NCI-H446 treated with DMSO at 0.1 percent for 48 hours (cell line): Measurements from ENCODE around the gene COBL.

Source experiments
- DNase-seq: peaks from one replicate; lab custom pipeline; 2025; lab: John Stamatoyannopoulos, UW

Gene COBL

DNA sequence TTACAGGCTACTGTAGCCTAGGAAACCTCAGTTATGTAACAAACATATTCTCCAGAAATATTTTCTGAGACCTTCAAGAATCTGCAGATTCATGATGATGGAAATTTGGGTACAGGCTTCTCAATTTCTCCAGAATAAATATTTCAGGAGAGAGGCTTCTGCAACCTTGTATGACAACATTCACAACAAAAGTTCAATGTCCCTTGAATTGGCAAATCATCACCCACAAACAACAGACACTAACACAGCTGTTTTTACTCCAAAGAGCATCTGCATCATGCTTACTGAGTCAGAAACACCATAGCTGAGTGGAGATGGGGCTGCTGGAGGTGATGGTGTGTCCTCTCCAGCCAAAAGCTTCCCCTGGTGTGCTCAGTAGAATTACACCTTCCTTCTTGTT, 9.3 kb upstream of the COBL start:
- DNase-seq: no peak

DNA sequence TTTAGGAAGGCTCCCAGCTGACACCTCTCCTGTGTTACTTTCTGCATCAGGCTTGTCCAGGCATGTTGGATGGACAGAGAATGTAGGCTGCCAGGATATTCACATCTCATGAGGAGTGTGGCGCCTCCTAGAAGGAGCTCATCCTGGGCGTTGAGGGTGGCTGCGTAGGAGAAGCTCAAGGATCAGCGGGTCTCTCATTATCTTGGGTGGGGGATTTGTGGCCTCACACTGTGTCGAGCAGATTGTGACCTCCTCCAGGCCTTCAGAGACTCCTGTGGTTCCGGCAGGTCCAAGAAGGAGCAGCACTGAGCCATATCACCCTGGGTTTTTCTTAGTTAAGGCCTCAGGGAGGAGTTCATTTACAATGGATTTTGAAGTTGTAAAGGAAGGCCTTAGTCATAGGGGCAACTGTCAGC, 8.7 kb upstream of the COBL start:
- no peak for DNase-seq

DNA sequence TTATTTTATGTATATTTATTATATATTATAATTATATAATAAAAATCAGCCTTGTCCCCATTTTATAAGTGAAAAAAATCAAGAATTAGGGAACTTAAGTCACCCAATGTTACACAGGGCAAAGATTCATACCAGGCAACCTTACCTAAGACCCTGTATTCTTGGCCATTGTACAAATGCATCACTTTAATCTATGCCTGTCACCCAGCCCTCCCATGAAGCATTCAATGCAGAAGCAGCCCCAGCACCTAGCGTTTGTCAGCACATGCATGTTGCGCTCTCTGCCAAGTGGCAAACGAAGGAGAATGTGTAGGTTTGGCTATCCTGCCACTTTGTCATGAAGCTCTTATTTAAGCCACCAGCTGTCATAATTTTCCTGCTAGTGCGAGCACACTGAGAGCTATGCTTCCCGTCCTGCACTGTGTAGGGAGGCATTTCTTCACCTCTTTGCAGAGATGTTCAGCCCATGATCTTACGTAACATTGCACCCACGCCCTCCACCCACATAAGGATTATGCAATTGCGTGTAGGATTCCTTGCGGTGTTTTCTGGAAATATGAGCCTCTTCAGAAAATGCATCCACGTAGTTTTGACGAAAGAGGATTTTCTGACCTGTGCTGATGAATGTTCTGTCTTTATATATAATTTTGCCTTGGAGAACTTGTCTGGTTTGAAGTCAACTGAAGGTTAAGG, 7.7 kb upstream of the COBL start:
- peak; percentile 28 for DNase-seq

DNA sequence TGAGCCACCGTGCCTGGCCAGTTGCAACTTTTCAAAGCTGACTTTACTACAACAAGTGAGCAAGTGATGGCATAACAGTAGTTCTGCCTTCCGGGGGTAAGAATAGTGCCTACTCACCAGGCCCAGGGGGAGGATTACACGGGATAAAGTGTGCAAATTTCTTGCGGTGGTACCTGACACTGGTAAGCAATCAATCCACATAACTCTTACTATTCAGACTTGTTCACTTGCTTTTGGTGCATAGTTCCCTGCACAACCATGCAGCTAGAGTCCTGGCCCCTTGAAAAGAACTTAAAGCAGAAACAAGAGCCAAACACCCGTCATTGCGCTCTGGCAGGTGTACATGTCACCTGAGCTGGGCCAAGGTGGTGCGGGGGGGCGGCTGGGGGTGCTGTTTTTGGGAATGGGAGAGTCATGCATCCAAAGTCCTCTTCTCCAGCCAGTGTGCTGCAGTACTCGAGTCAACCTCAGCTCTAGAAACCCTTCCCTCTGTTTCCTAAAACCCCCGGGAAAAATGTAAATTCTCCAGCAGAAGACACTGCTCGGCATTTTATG, 5.4 kb upstream of the COBL start:
- no peak for DNase-seq

DNA sequence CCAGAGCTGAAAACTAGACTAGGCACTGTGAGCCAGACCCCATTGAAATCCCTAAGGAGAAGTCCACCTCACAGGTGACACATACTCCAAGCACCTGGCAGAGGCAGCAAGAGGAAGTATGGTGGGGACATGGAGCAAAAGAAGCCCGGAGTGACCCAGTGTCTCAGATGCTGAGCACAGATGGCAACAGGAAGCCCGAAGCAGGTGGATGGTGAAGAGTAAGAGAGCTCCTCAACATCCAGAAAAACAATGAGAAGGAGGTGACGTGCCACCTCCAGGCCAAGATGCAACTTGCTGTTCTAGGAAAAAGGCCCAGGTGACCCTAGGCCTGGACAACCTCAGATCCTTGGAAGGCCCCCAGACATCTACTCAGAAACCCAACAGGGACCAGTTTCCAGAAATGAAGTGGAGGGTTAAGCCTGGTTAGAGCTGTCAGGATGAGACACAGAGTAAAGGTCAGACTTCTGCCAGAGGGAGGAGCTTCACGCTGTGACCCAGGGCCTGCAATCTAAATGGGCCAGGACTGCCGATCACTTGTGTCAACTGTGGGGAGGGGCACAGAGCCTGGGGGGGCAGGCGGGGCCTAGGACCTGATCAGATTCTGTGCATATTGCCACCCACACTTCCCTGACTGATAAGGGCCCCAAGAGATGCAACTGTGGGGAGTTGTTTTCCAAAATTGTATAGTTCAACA, 2.4 kb upstream of the COBL start:
- no peak for DNase-seq

DNA sequence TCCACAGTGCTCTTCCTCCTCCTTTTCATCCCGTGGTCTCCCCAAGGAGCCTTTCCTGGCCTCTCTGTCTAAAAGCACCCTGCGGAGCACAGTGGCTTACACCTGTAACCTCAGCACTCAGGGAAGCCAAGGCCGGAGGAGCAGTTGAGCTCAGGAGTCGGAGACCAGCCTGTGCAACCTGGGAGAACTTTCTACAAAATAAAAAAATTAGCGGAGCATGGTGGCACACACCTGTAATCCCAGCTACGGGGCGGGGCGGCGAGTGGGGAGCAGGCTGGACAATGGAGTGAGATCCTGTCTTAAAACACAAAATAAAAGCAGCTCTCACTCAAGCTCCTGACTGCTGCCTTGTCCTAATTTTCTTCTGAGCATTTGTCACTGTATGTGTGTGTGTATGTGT, 1.4 kb upstream of the COBL start:
- no peak for DNase-seq

DNA sequence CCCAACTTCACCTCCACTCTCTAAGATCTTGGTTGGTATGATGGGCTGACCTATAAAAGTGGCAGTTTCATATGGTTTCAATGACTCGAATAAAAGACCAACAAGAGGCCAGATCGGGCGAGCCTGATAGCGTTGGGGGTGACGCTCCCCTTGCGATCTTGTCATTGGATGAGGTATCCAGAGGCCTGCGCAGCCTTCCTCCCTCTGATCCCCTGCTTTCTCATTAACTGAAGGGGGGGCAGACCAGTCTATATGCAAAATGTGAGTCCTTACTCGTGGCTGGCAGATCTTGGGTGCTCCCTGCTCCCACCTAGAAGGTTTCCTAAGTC, 937 bp upstream of the COBL start:
- no peak for DNase-seq

DNA sequence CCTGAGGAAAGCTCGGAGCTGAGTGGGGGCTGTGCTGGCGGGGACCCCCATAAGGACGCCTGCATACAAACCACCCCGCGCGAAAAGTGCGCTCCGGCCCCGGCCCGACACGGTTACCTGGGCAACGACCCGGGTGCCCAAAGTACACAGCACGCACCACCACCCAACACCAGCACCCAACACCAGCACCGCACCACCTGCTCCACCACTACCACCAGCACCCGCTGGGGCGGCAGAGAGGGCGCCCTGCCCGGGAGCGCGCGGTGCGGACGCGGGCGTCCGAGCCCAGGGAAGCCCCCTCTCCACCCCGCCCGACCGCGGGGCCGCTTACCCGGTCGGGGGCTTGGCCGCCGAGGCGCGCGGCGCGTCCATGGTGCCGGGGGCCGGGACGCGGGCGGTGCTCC, 345 bp downstream of the COBL start:
- DNase-seq: no peak

DNA sequence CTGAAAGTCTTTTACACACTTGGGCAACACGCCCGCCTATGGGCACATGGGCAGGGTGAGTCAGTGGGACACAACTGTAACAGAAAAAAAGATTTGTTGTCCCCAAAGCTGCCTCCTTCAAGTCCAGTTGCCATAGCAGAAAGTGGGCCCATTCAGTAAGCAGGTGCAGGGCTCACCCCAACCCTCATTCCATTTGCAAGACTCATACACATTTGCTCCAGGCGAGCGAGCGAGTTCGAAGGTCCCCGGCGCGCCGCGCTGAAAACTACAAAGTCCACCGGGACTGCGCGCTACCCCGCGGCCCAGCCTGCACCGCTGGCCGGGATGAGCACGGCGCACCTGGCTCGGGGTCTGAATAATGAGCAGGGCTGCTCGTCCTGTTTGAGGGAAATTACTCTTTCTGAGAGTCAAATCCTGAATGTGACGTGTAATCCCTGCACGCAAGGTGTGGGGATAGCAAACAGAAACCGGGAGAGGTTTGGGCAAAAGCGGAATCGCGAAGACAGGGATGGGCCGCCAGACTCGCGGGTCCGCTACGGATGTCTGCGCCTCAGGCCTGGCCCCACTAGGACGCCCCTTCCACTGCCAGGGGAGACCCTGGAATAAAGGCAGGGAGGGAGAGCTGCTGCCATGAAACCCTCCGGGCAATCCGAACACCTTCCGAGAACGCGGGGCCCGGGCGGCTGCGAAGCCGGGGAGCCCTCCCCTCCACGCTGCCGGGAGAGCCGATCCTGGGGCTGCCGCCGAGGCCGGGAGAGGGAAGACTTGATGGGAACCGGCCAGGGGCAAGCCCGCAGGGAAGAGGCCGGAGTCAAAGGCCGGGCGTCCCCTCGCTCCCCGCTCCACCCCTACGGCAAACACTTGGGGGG, 982 bp downstream of the COBL start:
- DNase-seq: no peak

DNA sequence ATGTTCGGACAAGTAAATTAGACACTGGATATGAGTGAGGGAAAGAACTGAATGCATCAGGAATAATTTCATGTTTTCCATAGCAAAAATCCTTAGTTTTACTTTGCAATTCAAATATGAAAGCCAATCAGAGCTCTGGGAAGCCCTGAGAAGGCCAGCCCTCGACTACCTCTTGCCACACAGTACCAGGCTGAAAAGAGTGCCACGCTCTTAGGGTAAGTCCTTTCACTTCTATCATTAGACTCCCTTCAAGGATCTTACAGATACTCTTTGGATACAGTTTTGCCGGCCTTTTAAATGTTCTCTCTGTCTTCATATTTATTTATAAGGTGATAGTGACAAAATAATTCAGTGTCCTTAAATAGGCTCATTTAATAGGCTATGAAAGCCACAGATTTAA, 1.9 kb downstream of the COBL start:
- no peak for DNase-seq

DNA sequence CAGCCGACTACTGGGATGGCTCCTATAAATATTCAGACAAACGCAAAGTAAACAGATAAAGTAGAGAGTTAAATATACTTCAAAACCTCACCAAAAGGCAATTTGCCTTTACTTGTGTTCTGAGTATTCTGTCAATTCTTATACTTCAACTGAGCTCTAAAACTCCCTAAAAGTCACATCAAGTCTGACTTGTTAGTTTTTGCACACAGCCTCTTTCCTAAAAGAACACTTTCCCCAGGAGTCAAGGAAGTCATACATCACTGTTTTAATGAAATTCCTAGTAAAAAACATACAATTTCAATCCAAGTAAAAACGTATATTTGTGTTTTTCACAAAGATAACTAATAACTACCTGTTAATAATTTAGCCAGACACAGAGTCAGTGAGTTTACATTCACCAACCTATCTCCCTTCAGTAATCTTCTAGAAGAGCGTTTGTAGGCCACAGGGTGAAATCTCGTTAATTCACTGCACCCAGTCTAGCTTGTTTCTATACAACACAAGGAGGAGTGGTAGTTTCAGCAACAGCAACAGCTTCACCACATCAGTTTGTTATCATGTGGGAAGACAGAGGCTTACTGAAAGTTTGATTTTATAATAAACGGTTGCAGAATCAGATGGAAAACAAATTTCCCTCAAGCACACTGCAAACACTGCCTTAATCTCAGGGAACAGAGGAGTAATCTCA, 2.7 kb downstream of the COBL start:
- DNase-seq: no peak

DNA sequence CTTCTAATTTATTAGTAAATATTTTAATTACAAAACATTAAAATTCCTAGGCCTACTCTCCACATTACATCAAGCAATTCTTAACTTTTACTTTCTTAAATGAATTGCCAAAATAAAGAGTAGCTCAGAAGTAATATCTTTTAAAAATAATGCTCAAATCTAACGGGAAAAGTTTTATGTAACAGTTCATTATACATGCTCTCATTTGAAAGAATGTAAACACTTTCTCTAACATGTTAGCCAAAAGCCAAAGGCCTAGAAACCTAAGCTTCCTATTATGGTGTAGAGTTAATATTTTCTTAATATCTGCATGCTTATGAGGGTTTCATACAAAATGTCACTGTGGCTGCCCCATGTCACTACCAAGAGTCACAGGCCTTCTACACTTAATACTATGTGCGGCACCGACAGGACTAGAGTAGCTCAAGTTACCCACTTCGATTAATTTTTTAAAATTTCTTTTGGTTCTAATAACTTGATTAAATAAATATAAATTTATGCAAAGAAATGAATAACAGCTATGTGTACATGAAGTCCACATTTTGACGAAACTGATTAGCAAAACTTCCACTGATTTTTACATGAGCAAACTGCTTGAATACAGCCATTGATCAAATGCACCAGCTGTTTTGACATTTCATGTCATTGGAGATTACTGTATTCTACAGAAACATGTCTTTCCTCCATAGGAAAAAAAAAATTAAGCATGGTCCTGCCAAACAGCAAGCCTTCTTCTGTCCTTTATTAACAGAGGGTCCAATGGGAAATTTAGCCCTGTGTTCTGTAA, 3.5 kb downstream of the COBL start:
- no peak for DNase-seq

DNA sequence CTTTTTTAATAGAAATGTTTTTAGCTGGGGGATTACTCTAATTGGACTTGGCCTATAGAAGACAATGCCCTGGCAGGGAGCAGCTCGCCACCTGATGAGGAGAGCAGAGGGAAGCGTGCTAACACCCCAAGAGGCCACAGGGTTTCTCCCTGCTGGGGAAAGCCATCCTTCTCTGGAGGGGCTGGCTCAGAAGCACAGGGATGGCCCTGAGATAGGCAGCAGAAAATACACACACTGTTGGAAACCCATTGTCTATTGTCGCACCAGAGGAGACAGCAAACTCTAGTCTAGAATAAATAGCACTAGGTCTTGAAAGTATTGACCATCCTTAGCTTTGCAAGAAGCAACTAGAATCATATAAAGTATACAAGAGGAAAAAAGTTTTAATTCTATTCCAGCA, 5.4 kb downstream of the COBL start:
- DNase-seq: no peak

DNA sequence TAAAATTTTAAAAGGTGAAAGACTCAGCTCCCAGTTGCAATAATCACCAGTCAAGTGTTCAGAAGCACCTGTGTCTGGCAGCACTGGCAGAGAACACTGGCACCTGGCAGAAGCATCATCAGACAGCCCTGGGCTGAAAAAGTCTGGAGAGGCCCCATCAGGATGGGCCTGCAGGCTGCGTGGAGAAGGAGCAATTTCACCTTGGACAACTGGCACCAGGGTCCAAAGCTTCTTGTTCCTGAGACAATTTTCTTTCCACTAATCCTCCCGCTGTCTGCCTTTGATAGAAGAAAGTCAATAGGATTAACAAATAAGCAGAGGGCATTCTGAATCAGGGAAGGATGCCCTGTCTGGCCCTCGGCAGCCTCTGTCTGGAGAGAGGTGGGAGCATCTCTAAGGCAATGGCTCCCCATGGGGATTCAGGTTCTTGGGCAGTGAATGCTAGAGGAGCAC, 6.5 kb downstream of the COBL start:
- DNase-seq: no peak

DNA sequence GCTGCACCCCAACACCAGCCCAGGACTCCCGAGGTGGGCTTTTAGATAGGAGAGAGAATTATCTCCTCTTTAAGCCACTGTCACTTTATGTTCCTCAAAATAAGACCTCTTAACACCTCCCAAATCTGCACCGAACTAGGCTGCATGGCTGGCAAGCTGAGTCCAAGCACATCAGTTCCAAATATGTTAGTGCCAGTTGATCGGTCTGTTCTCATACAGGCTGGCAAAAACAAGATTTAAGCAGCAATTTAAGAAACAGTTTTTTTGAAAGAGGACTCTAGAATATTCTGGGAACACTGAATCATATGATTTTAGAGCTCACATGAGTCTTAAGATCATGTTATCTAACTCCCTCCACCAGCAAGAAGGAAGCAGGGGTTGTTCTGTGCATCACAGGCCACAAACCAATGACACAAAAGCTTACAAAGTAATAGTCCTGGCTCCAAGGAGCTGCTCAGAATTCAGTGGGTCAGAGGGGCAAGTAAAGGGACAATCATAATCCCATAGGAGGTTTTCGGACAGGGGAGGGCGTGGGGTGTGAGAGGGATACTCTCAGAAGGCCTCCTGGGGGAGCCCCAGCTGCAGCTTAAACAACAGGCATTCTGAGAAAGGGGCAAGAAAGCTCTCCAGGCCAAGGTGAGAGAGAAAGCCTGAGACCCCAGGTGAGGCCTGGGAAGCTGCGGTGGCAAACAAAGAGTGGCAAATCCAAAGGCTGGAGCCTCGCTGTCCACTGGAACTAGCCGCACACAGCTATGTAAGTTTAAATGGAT, 7.1 kb downstream of the COBL start:
- no peak for DNase-seq

DNA sequence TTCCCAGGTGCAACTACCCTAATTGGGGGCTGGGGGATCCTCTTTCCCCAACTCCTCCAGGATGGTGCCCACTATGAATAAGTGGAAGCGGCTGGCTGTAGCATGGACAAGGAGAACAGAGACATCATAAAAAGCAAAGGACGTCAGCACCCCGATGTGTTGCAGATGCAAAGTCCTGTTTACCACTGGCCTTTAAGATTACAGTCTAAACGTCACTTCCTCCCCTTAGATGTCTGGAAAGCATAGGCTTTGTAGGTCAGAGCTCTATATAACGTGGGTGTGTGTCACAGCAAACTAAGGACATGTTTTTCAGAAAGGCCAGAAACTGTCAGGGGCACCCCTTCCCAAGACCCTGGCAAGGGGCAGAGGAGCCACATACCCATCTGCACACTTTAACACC, 7.9 kb downstream of the COBL start:
- no peak for DNase-seq

DNA sequence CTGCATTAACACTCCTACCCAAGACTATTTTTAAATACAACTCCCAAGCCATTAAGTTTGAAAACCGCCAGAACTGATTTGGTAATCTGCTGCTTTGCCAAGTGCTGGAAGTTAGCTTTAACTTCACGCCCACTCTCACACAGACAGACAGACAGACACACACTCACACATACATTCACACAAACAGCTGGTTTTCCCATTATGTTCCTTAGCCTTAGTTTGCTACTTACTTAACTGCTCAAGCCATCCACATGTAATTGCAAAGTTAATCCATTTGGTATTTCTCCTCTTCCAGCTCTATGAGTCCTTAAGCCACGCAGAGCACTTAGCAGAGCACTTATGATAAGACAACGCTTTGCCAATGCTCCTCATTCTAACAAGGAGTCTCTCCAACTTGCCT, 8.3 kb downstream of the COBL start:
- DNase-seq: no peak

DNA sequence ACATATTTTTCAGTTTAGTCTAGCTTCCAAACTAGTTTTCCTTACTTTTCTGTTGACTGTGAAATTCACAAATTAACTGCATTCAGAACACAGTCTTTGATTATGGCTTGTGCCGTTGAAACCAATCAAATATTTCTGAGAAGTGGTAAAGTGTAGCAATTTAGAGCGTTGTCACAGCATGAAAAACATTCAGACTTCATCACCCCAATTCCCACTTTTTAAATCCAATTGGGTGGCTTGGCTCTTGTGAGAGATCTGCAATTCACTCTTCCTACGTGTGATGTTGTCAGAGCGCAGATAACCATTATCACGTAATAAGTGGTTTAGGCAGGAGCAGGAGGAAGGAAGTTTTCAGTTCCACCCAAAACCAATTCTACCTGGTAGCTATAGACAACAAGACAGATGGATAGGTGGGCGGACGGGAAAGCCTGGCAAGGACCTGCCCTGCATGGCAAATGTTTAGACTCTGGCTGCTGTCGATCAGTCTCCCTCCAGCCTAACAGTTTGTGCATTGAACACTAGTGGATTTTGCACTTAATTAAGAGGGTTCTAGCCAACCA, 8.9 kb downstream of the COBL start:
- DNase-seq: no peak

DNA sequence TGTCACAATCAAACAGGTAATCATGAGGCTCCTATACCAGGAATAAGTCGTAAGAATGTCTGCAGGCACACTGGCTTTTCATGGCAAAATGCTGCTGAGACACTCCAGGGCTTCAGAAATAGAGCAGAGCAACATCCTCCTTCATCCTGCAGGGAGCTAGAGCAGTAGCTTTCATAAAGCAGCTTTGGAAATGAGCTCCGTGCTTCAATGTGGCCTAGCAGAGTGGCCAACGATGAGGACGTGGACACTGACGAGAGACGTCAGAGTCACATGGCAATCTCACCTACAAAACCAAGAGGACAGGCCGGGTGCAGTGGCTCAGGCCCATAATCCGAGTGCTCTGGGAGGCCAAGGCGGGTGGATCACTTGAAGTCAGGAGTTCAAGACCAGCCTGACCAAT, 9.8 kb downstream of the COBL start:
- no peak for DNase-seq

DNA sequence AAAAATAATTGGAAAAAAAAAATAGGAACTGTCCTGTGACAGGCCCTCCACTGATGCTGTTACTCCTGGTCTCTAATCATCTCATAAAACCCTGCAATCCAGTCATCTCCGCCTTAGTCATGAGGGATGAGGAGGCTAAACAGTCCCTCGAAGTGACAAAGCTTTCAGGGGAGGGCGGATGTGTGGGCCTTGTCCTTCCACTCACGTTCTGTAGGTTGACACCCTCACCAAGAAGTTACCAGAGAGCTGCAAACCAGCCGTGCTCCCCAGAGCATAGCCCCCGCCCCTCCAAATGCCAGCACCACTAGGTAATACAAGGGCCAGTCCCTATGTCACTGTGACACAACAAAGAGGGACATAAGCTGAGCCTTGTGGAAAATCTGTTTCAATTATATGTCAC, 11.9 kb downstream of the COBL start:
- no peak for DNase-seq
